H1 (cell line): Measurements from ENCODE around the gene GABPA. TPM values are rescaled to one million over a fixed set of nuclear protein-coding genes. Genes with fewer than 3 reads are reported as not detected.

Experiments
- CTCF ChIA-PET: fragments of 300-600 bp; sonication (Branson Sonifier 250); formaldehyde crosslinking; loops from one replicate; lab custom pipeline; 2021; ENCODE audit not compliant: partially characterized antibody; lab: Charles Lee
- POLR2A ChIA-PET: fragments of 300-600 bp; sonication (Branson Sonifier 250); formaldehyde crosslinking; loops from one replicate; lab custom pipeline; 2021; ENCODE audit warnings: inconsistent platforms; ENCODE audit not compliant: partially characterized antibody; lab: Charles Lee
- DNase-seq, 2 experiments: peaks; one replicate each; pipeline versions ENCODE4 v3.0.0 to v3.0.0-alpha.2; 2010 to 2022; ENCODE audit warnings: low spot score in 2 of 2, low read depth in 1 of 2, mixed read lengths in 1 of 2
- FAIRE-seq: peaks from 2 replicates; lab custom pipeline; 2011; peaks lifted over from hg19 to GRCh38; lab: Jason Lieb, UNC
- H2AFZ ChIP-seq: 2 replicates; pipeline ENCODE4 v1.8.1; 2012; ENCODE audit warnings: low read length, inconsistent platforms
- H2AK5ac ChIP-seq: 2 replicates; pipeline ENCODE4 v1.6.1; 2013; ENCODE audit warnings: low read depth, low read length
- H2BK120ac ChIP-seq: replicated peaks from 2 replicates; pipeline ENCODE3; 2013; ENCODE audit warnings: low read depth, low read length, inconsistent platforms
- H2BK12ac ChIP-seq: 2 replicates; pipeline ENCODE4 v1.6.1; 2013; ENCODE audit warnings: low read depth, low read length
- H2BK15ac ChIP-seq: 2 replicates; pipeline ENCODE4 v1.6.1; 2013; ENCODE audit warnings: low read length
- H2BK20ac ChIP-seq: 2 replicates; pipeline ENCODE4 v1.6.1; 2013; ENCODE audit warnings: low read length
- H2BK5ac ChIP-seq: 2 replicates; pipeline ENCODE4 v1.6.1; 2013; ENCODE audit warnings: low read depth, low read length
- H3K14ac ChIP-seq: 2 replicates; pipeline ENCODE4 v1.6.1; 2013; ENCODE audit warnings: inconsistent platforms; ENCODE audit not compliant: insufficient read length
- H3K18ac ChIP-seq: 2 replicates; pipeline ENCODE4 v1.6.1; 2013; ENCODE audit warnings: low read length; ENCODE audit errors: extremely low read depth
- H3K23ac ChIP-seq: 2 replicates; pipeline ENCODE4 v1.6.1; 2013; ENCODE audit warnings: inconsistent platforms; ENCODE audit not compliant: insufficient read length
- H3K23me2 ChIP-seq: 2 replicates; pipeline ENCODE4 v1.6.1; 2013; ENCODE audit warnings: low read depth, low read length
- H3K27ac ChIP-seq: 2 replicates; pipeline ENCODE4 v1.6.1; 2011; ENCODE audit warnings: low read depth, low read length, inconsistent platforms
- H3K27me3 ChIP-seq, 4 experiments: replicated peaks in 1 of 4; 1 replicate in 1 of 4; 2 replicates in 3 of 4; pipeline versions ENCODE4 v1.6.1 to v1.8.1; 2011 to 2013; ENCODE audit warnings: low read length in 3 of 4, mild to moderate bottlenecking in 3 of 4, inconsistent platforms in 2 of 4, mixed read lengths in 2 of 4, moderate library complexity in 1 of 4; ENCODE audit not compliant: control insufficient read depth in 3 of 4, insufficient read depth in 3 of 4; ENCODE audit errors: extremely low read depth in 1 of 4
- H3K36me3 ChIP-seq, 4 experiments: 2 replicates each; pipeline versions ENCODE4 v1.6.1 to v1.8.1; 2011 to 2013; ENCODE audit warnings: mild to moderate bottlenecking in 4 of 4, low read length in 3 of 4, moderate library complexity in 2 of 4, control low read depth in 1 of 4, inconsistent platforms in 1 of 4; ENCODE audit not compliant: insufficient read depth in 4 of 4, control insufficient read depth in 2 of 4
- H3K4ac ChIP-seq: replicated peaks from 2 replicates; pipeline ENCODE3; 2013; ENCODE audit warnings: low read length, low read depth, mixed read lengths, inconsistent platforms; ENCODE audit not compliant: insufficient read length
- H3K4me1 ChIP-seq, 4 experiments: replicated peaks in 1 of 4; 1 replicate in 1 of 4; 2 replicates in 3 of 4; pipeline versions ENCODE4 v1.6.1 to v1.8.1; 2011 to 2013; ENCODE audit warnings: low read length in 3 of 4, inconsistent platforms in 2 of 4, mixed read lengths in 1 of 4; ENCODE audit not compliant: insufficient read depth in 4 of 4, control insufficient read depth in 3 of 4
- H3K4me2 ChIP-seq, 2 experiments: 2 replicates each; pipeline versions ENCODE4 v1.6.1 to v1.8.1; 2011 to 2013; ENCODE audit warnings: low read depth in 2 of 2, low read length in 2 of 2, control low read depth in 1 of 2, inconsistent platforms in 1 of 2, mild to moderate bottlenecking in 1 of 2; ENCODE audit not compliant: insufficient read depth in 1 of 2
- H3K4me3 ChIP-seq, 4 experiments: fragments of 200-600, 300-600 bp in 1 of 4; sonication (generic), shearing (Covaris generic), sonication (Bioruptor Twin) in 1 of 4; 2 replicates each; pipeline versions ENCODE4 v1.5.1 to v1.8.1; 2011 to 2016; ENCODE audit warnings: low read length in 4 of 4, low read depth in 3 of 4, control low read depth in 2 of 4, inconsistent platforms in 2 of 4, mild to moderate bottlenecking in 2 of 4, mixed read lengths in 1 of 4, moderate library complexity in 1 of 4; ENCODE audit not compliant: insufficient read depth in 2 of 4; ENCODE audit errors: extremely low read depth in 1 of 4
- H3K56ac ChIP-seq: replicated peaks from 2 replicates; pipeline ENCODE3; 2013; ENCODE audit warnings: low read depth, mild to moderate bottlenecking, mixed read lengths, low read length, inconsistent platforms; ENCODE audit not compliant: insufficient read length
- H3K79me1 ChIP-seq: 2 replicates; pipeline ENCODE4 v1.6.1; 2013; ENCODE audit warnings: low read depth, low read length, control low read depth
- H3K79me2 ChIP-seq, 2 experiments: 2 replicates each; pipeline versions ENCODE4 v1.6.1 to v1.8.1; 2012 to 2013; ENCODE audit warnings: low read length in 2 of 2, mild to moderate bottlenecking in 2 of 2, inconsistent platforms in 1 of 2; ENCODE audit not compliant: insufficient read depth in 2 of 2, control insufficient read depth in 1 of 2
- H3K9ac ChIP-seq, 4 experiments: replicated peaks in 1 of 4; 1 replicate in 1 of 4; 2 replicates in 3 of 4; pipeline versions ENCODE4 v1.6.1 to v1.8.1; 2011 to 2013; ENCODE audit warnings: low read depth in 3 of 4, low read length in 3 of 4, control low read depth in 2 of 4, mild to moderate bottlenecking in 2 of 4, moderate library complexity in 2 of 4, inconsistent platforms in 1 of 4; ENCODE audit errors: extremely low read depth in 1 of 4
- H3K9me3 ChIP-seq, 2 experiments: 2 replicates each; pipeline versions ENCODE4 v1.6.1 to v1.8.1; 2012 to 2013; ENCODE audit warnings: mild to moderate bottlenecking in 2 of 2, moderate library complexity in 2 of 2, control low read depth in 1 of 2, inconsistent platforms in 1 of 2, low read depth in 1 of 2, low read length in 1 of 2, mixed read lengths in 1 of 2; ENCODE audit not compliant: insufficient read depth in 2 of 2
- H4K20me1 ChIP-seq, 2 experiments: replicated peaks in 1 of 2; 2 replicates each; pipeline versions ENCODE3 to v1.8.1; 2011 to 2013; ENCODE audit warnings: inconsistent platforms in 2 of 2, low read length in 2 of 2, mild to moderate bottlenecking in 1 of 2; ENCODE audit not compliant: insufficient read depth in 2 of 2, control insufficient read depth in 1 of 2
- H4K5ac ChIP-seq: 2 replicates; pipeline ENCODE4 v1.6.1; 2013; ENCODE audit warnings: low read length, low read depth, mixed read lengths, inconsistent platforms; ENCODE audit not compliant: insufficient read length
- H4K8ac ChIP-seq: 2 replicates; pipeline ENCODE4 v1.8.0; 2013; ENCODE audit warnings: mild to moderate bottlenecking, moderate library complexity, low read length, inconsistent platforms; ENCODE audit not compliant: insufficient read depth; ENCODE audit errors: extremely low read depth
- H4K91ac ChIP-seq: replicated peaks from 2 replicates; pipeline ENCODE3; 2013; ENCODE audit warnings: low read length, mixed read lengths, inconsistent platforms; ENCODE audit not compliant: insufficient read length
- BCL11A ChIP-seq, 2 experiments: IDR thresholded peaks; one replicate each; pipeline ENCODE4 v1.6.1; 2011; ENCODE audit warnings: low read depth in 2 of 2, low read length in 2 of 2, mild to moderate bottlenecking in 2 of 2
- CBX8 ChIP-seq: fragments of 300-800, 300-1000 bp; sonication (generic); IDR thresholded peaks from 2 replicates; pipeline ENCODE4 v1.7.1; 2016; ENCODE audit warnings: low read depth, low read length, borderline replicate concordance
- CEBPB ChIP-seq: IDR thresholded peaks from 2 replicates; pipeline ENCODE4 v1.6.1; 2012; ENCODE audit warnings: low read depth, low read length
- EP300 ChIP-seq, 2 experiments: IDR thresholded peaks; 1 replicate in 1 of 2; 2 replicates in 1 of 2; pipeline ENCODE4 v1.6.1; 2011 to 2012; ENCODE audit warnings: low read depth in 2 of 2, low read length in 2 of 2, mild to moderate bottlenecking in 2 of 2, borderline replicate concordance in 1 of 2, inconsistent platforms in 1 of 2, moderate library complexity in 1 of 2
- EZH2 ChIP-seq: fragments of 200-600 bp; sonication (generic); IDR thresholded peaks from 2 replicates; pipeline ENCODE4 v1.7.1; 2012; ENCODE audit warnings: low read depth, mild to moderate bottlenecking, moderate library complexity, low read length, inconsistent platforms; ENCODE audit not compliant: severe bottlenecking
- FOSL1 ChIP-seq: IDR thresholded peaks from 2 replicates; pipeline ENCODE4 v1.6.1; 2011; ENCODE audit warnings: mild to moderate bottlenecking, low read depth, low read length, moderate library complexity; ENCODE audit not compliant: insufficient read depth
- NANOG ChIP-seq: IDR thresholded peaks from 2 replicates; pipeline ENCODE4 v1.6.1; 2011; ENCODE audit warnings: low read length, low read depth, mild to moderate bottlenecking, inconsistent platforms; ENCODE audit not compliant: insufficient read depth, poor library complexity, severe bottlenecking
- POLR2A ChIP-seq, 2 experiments: IDR thresholded peaks; 1 replicate in 1 of 2; 2 replicates in 1 of 2; pipeline ENCODE4 v1.6.1; 2011; ENCODE audit warnings: low read depth in 2 of 2, low read length in 2 of 2, mild to moderate bottlenecking in 2 of 2; ENCODE audit errors: control extremely low read depth in 1 of 2
- POLR2AphosphoS5 ChIP-seq: IDR thresholded peaks from 2 replicates; pipeline ENCODE4 v1.6.1; 2011; ENCODE audit warnings: low read depth, low read length
- RBBP5 ChIP-seq: IDR thresholded peaks from 2 replicates; pipeline ENCODE4 v1.7.1; 2012; ENCODE audit warnings: low read depth, mild to moderate bottlenecking, inconsistent platforms, low read length, moderate library complexity, borderline replicate concordance
- SAP30 ChIP-seq: fragments of 300-600 bp; sonication (generic); IDR thresholded peaks from 2 replicates; pipeline ENCODE4 v1.7.1; 2012; ENCODE audit warnings: low read length, moderate library complexity, mild to moderate bottlenecking, inconsistent platforms; ENCODE audit not compliant: insufficient read depth, insufficient replicate concordance
- TAF1 ChIP-seq: IDR thresholded peaks from 2 replicates; pipeline ENCODE4 v1.6.1; 2011; ENCODE audit warnings: mild to moderate bottlenecking, low read depth, low read length
- TCF12 ChIP-seq: IDR thresholded peaks from 2 replicates; pipeline ENCODE4 v1.6.1; 2011; ENCODE audit warnings: low read depth, mild to moderate bottlenecking, low read length
- TEAD4 ChIP-seq: IDR thresholded peaks from 2 replicates; pipeline ENCODE4 v1.6.1; 2012; ENCODE audit warnings: low read depth, low read length, inconsistent platforms, mixed read lengths
- WGBS, 2 experiments: shearing (Covaris generic) in 1 of 2; methylation state at CpG; one replicate each; pipeline versions ENCODE4 v1.1.6 to v1.1.7; 2013 to 2015; ENCODE audit warnings: low lambda C conversion rate in 2 of 2, mixed read lengths in 2 of 2, inconsistent platforms in 1 of 2, low coverage in 1 of 2, missing lambda C conversion rate in 1 of 2; ENCODE audit not compliant: insufficient replicate concordance in 2 of 2, insufficient coverage in 1 of 2, insufficient read length in 1 of 2; ENCODE audit errors: extremely low coverage in 1 of 2, missing lambda C conversion rate in 1 of 2; 5-methylcytosine and 5-hydroxymethylcytosine counted together
- polyA plus RNA-seq, 7 experiments: library from polyadenylated mRNA; depleted of rRNA in 3 of 7; stranded (reverse) in 5 of 7; unstranded in 2 of 7; fragments of >200 nt in 5 of 7; fragments of 200-250 nt in 2 of 7; gene quantifications; 1 replicate in 5 of 7; 2 replicates in 1 of 7; 4 replicates in 1 of 7; pipeline versions ENCODE4 v1.2.1 to v1.2.3, GENCODE V29; 2011 to 2013; ENCODE audit warnings: missing spikeins in 2 of 7, mixed read lengths in 2 of 7
- total RNA-seq: library from RNA; stranded (reverse); fragmentation: NEBNext Ultra II Directional; extraction: Animal tissue kit (Norgen Biotek cat#: 25700); gene quantifications from 2 replicates; pipeline ENCODE4 v1.2.1, GENCODE V29; 2021

GABPA gene
- total and polyA plus RNA-seq, 2 of the 8 experiments (the other 6 are each of a cell fraction or from before 2014, with no cell fraction given): 5.2 to 22.2 TPM

DNA sequence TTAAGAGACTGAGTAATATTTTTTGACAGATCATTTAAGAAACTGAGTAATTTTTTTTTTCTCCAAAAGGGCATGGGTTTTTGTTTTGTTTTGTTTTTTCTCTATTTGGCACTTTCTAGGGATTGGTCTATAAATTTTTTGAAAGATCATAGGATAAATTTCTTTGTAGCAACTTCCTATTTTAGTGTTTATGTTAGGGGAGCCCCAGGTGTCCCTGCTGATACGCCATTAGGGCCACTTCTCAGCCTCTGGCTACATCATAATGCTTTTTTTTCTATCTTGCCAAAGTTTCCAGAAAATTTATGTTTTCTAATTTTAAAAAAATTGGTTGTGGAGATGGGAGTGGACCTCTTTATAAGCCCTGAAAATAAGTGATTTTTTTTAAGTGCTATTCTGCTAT is 2.6 kb downstream of the GABPA start:
- no peak overlapping the region for H2BK5ac ChIP-seq
- H4K91ac ChIP-seq: no peak overlapping the region
- no peak overlapping the region for H2BK120ac ChIP-seq
- peak overlapping the region in 1 of 4 experiments; percentile 97; a peak in 1 of 8 replicates for H3K4me3 ChIP-seq
- H2BK15ac ChIP-seq: no peak overlapping the region
- FAIRE-seq: no peak
- H3K9ac ChIP-seq: no peak overlapping the region
- H3K27me3 ChIP-seq: no peaks in the 10 kb centered on the region
- H3K9me3 ChIP-seq: no peaks in the 10 kb centered on the region
- H3K4me1 ChIP-seq: peaks cover 0 to 8% (median 0%) of the 10 kb centered on the region in 4 experiments; a peak in 2 of 7 replicates
- no peak overlapping the region for H3K27ac ChIP-seq
- no peak overlapping the region for H4K5ac ChIP-seq
- ChIA-PET POLR2A (no interaction called here), CTCF (interaction anchor here (1.5 kb wide), 1 partner anchor 64 kb away, joined by 4 read pairs; no protein-coding TSS in a partner anchor)
- no peak overlapping the region for H2AK5ac ChIP-seq
- H3K36me3 ChIP-seq: no peaks in the 10 kb centered on the region
- no peaks in the 10 kb centered on the region for H4K20me1 ChIP-seq
- 0 out of 2 replicates have a peak, but pooled peaks cover 2% of the 10 kb centered on the region for H3K23me2 ChIP-seq
- no peak overlapping the region for H3K56ac ChIP-seq
- no peak overlapping the region for H2AFZ ChIP-seq
- no peak overlapping the region for H3K23ac ChIP-seq
- H3K4ac ChIP-seq: no peak overlapping the region
- 0 out of 2 replicates have a peak, but pooled peaks cover 2% of the 10 kb centered on the region for H3K79me1 ChIP-seq
- 61% methylated on average over 1 of the region's 1 CpG; no CpG with 5 or more reads in 1 of the 2 experiments for WGBS, 2 experiments
- H3K14ac ChIP-seq: no peak overlapping the region
- H4K8ac ChIP-seq: no peak overlapping the region
- no peak overlapping the region for H2BK20ac ChIP-seq
- no peak for DNase-seq
- no peak overlapping the region for H2BK12ac ChIP-seq
- no peak overlapping the region for H3K4me2 ChIP-seq
- no peak overlapping the region for H3K18ac ChIP-seq
- peaks cover 6 to 73% of the 10 kb centered on the region in 2 experiments for H3K79me2 ChIP-seq
- TF ChIP-seq EP300 (IDR thresholded peaks at IDR 0.05; ENCODE audit: borderline replicate concordance in 1 of 2, low read depth in 2 of 2, low read length in 2 of 2): no peak
- TF ChIP-seq POLR2AphosphoS5: no peak
- TF ChIP-seq BCL11A (IDR thresholded peaks at IDR 0.05; ENCODE audit: low read depth in 2 of 2, low read length in 2 of 2): no peak
- TF ChIP-seq TCF12: no peak
- no peak for TF ChIP-seq RBBP5
- no peak for TF ChIP-seq POLR2A (IDR thresholded peaks at IDR 0.05; ENCODE audit: control extremely low read depth in 1 of 2, low read depth in 2 of 2, low read length in 2 of 2)
- TF ChIP-seq EZH2: no peak
- no peak for TF ChIP-seq NANOG
- no peak for TF ChIP-seq FOSL1
- TF ChIP-seq TAF1: no peak
- no peak for TF ChIP-seq CEBPB
- TF ChIP-seq CBX8: no peak
- no peak for TF ChIP-seq TEAD4
- no peak for TF ChIP-seq SAP30
